Osteocyte (in vitro differentiated cells): ENCODE results near the gene MARS2. TPM values are rescaled to one million over a fixed set of nuclear protein-coding genes. Genes with fewer than 3 reads are reported as not detected.
"Not testable (repeated sequence)": the region's sequence is repeated elsewhere in the genome, so short reads cannot be mapped to it uniquely, and the experiment has no call there.

Experiments used
- DNase-seq: peaks from one replicate; pipeline ENCODE4 v3.0.0; 2021; ENCODE audit warnings: mixed read lengths; ENCODE audit not compliant: unreplicated experiment; ENCODE audit errors: extremely low spot score
- H3K27ac Mint-ChIP-seq: one replicate; pipeline ENCODE4 v1.8.0; 2021; ENCODE audit warnings: mild to moderate bottlenecking, mixed read lengths; ENCODE audit not compliant: unreplicated experiment
- H3K27me3 Mint-ChIP-seq: one replicate; pipeline ENCODE4 v1.8.0; 2021; ENCODE audit warnings: mixed read lengths; ENCODE audit not compliant: unreplicated experiment
- H3K36me3 Mint-ChIP-seq: one replicate; pipeline ENCODE4 v1.8.0; 2021; ENCODE audit warnings: mixed read lengths; ENCODE audit not compliant: unreplicated experiment
- H3K4me1 Mint-ChIP-seq: one replicate; pipeline ENCODE4 v1.8.0; 2021; ENCODE audit warnings: mixed read lengths; ENCODE audit not compliant: unreplicated experiment
- H3K4me3 Mint-ChIP-seq: one replicate; pipeline ENCODE4 v1.8.0; 2021; ENCODE audit warnings: mild to moderate bottlenecking, moderate library complexity, mixed read lengths; ENCODE audit not compliant: unreplicated experiment
- H3K9me3 Mint-ChIP-seq: one replicate; pipeline ENCODE4 v1.8.0; 2021; ENCODE audit warnings: mixed read lengths; ENCODE audit not compliant: unreplicated experiment
- CTCF ChIP-seq: fragments of 200-600 bp; sonication (generic); IDR thresholded peaks from 2 replicates; pipeline ENCODE4 v1.5.0; 2021; ENCODE audit warnings: antibody characterized with exemption, mild to moderate bottlenecking, moderate library complexity
- total RNA-seq: library from RNA; stranded (reverse); gene quantifications from 2 replicates; pipeline ENCODE4 v1.2.1, GENCODE V29; 2021

Gene MARS2
- total RNA-seq, 1 donor from 2014 or later = 3.8 TPM

GRCh38 chr2:197707316-197708213 lies 2.4 kb downstream of the MARS2 start:
- H3K36me3 Mint-ChIP-seq = peaks cover 3% of the 10 kb centered on the region
- H3K27me3 Mint-ChIP-seq = no peaks in the 10 kb centered on the region
- H3K9me3 Mint-ChIP-seq = no peaks in the 10 kb centered on the region
- peak; percentile 74 for TF ChIP-seq CTCF
- H3K27ac Mint-ChIP-seq = no peak overlapping the region
- DNase-seq = no peak
- H3K4me3 Mint-ChIP-seq = peak overlapping the region; percentile 84
- peaks cover 29% of the 10 kb centered on the region for H3K4me1 Mint-ChIP-seq

GRCh38 chr2:197708331-197708730 lies 3.2 kb downstream of the MARS2 start:
- DNase-seq = no peak
- Mint-ChIP-seq H3K36me3 (peaks cover 3% of the 10 kb centered on the region), H3K4me1 (peaks cover 29% of the 10 kb centered on the region), H3K27ac (no peak overlapping the region), H3K27me3 (no peaks in the 10 kb centered on the region), H3K9me3 (no peaks in the 10 kb centered on the region), H3K4me3 (peak overlapping the region; percentile 18)
- no peak for TF ChIP-seq CTCF

DNA sequence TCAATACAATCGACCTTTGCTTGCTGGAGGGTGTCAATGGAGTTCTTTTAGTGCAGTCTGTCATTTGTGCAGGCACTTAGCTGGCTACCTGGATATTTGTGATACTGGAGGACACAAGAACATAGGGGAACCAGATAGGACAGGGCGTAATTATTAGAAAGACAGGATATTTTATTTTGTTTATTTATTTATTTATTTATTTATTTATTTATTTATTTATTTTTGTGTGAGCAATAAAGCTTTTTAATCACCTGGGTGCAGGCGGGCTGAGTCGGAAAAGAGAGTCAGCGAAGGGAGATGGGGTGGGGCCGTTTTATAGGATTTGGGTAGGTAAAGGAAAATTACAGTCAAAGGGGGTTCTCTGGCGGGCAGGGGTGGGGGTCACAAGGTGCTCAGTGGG lies 4.0 kb downstream of the MARS2 start:
- H3K4me3 Mint-ChIP-seq, H3K9me3 Mint-ChIP-seq, H3K27ac Mint-ChIP-seq, H3K27me3 Mint-ChIP-seq, DNase-seq, H3K36me3 Mint-ChIP-seq: not testable (repeated sequence)
- peaks cover 29% of the 10 kb centered on the region for H3K4me1 Mint-ChIP-seq

DNA sequence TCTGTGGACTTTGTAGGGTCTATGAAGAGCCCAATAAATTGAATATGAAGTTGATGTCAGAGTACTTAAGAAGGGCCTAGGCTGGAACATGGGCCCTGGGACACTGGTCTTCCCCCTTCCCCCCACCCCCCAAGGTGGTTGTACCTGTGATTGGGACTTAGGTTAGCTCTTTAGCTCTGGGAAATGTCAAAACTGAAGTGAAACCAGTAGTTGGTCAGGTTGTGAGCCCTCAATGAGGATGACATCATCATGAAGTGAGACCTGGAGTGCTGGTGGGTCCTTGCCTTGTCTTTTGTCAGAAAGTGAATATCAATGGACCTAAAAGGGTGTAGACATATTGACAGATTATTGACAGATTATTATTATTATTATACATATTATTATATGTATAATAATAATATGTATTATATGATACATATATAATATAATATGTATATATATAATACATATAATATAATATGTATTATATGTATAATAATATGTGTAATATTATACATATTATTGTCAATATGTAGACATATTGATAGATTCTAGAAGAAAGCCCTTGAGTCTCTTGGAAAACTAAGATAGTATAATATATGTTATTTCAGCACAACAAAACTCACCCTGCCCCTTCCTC lies 5.4 kb downstream of the MARS2 start:
- H3K27ac Mint-ChIP-seq = no peak overlapping the region
- no peak for DNase-seq
- no peak for TF ChIP-seq CTCF
- no peak overlapping the region for H3K4me3 Mint-ChIP-seq
- no peaks in the 10 kb centered on the region for H3K9me3 Mint-ChIP-seq
- H3K4me1 Mint-ChIP-seq = peaks cover 23% of the 10 kb centered on the region
- no peaks in the 10 kb centered on the region for H3K27me3 Mint-ChIP-seq
- H3K36me3 Mint-ChIP-seq = peaks cover 3% of the 10 kb centered on the region

DNA sequence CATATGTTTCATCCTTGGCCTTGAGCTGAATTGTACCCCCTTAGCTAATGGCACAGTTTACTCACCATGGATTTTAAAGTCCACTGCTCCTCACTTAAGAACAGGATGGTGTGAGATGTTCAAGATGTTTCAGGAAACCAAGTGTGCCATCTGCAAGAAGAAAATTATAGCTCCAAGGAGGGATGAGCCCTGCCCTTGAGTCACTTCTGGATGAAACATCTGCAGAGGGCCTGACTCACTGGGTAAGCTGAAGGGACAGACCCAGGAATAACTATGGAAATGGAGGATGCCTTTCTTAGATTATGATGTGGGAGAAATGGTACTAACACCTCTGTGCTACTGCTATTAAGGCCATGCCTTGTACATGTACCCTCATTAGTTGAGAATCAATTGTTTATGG lies 6.4 kb downstream of the MARS2 start:
- H3K4me1 Mint-ChIP-seq = peaks cover 19% of the 10 kb centered on the region
- H3K27me3 Mint-ChIP-seq = no peaks in the 10 kb centered on the region
- H3K27ac Mint-ChIP-seq = no peak overlapping the region
- no peak for TF ChIP-seq CTCF
- no peak for DNase-seq
- H3K36me3 Mint-ChIP-seq = peaks cover 3% of the 10 kb centered on the region
- no peak overlapping the region for H3K4me3 Mint-ChIP-seq
- no peaks in the 10 kb centered on the region for H3K9me3 Mint-ChIP-seq
